HL-60/S4 treated with phorbol 12-myristate 13-acetate at 8.2 ng/mL for 4 days and 3 days (cell line): ENCODE data around the gene AMOTL1.

Experiments
- in situ Hi-C: fragments of 300-500 bp; cut with MboI; formaldehyde crosslinking; loops from 2 replicates; pipeline ENCODE4 v1.15.0; 2022; ENCODE audit warnings: low sequenced_read_pairs

The AMOTL1 gene

GRCh38 chr11:94740083-94741021 lies 27.8 kb upstream of the AMOTL1 start:
- in situ Hi-C loops, result no loop called here

GRCh38 chr11:94741022-94741679 lies 27.0 kb upstream of the AMOTL1 start:
- in situ Hi-C loops, result no loop called here

- in situ Hi-C loops, result no loop called here
Measured at GRCh38 chr11:94742665-94743064, 25.5 kb upstream of the AMOTL1 start.

GRCh38 chr11:94746721-94747120 lies 21.4 kb upstream of the AMOTL1 start:
- in situ Hi-C loops, result no loop called here

- in situ Hi-C loops, result no loop called here
Measured at GRCh38 chr11:94747146-94747545, 21.0 kb upstream of the AMOTL1 start.

GRCh38 chr11:94747601-94748041 lies 20.5 kb upstream of the AMOTL1 start:
- in situ Hi-C loops, result no loop called here

GRCh38 chr11:94749369-94749768 lies 18.8 kb upstream of the AMOTL1 start:
- in situ Hi-C loops, result no loop called here

- in situ Hi-C loops, result no loop called here
Measured at GRCh38 chr11:94750319-94751217, 17.6 kb upstream of the AMOTL1 start.

- in situ Hi-C loops, result no loop called here
Measured at GRCh38 chr11:94751218-94751609, 16.9 kb upstream of the AMOTL1 start.

GRCh38 chr11:94751786-94752185 lies 16.4 kb upstream of the AMOTL1 start:
- in situ Hi-C loops, result no loop called here

GRCh38 chr11:94753630-94754029 lies 14.5 kb upstream of the AMOTL1 start:
- in situ Hi-C loops, result no loop called here

GRCh38 chr11:94754335-94754734 lies 13.8 kb upstream of the AMOTL1 start:
- in situ Hi-C loops, result no loop called here

- in situ Hi-C loops, result no loop called here
Measured at GRCh38 chr11:94754819-94755218, 13.3 kb upstream of the AMOTL1 start.

GRCh38 chr11:94755494-94755893 lies 12.7 kb upstream of the AMOTL1 start:
- in situ Hi-C loops, result no loop called here

GRCh38 chr11:94757037-94757735 lies 11.0 kb upstream of the AMOTL1 start:
- in situ Hi-C loops, result no loop called here

- in situ Hi-C loops, result no loop called here
Measured at GRCh38 chr11:94758666-94759065, 9.5 kb upstream of the AMOTL1 start.

- in situ Hi-C loops, result no loop called here
Measured at GRCh38 chr11:94759522-94759921, 8.6 kb upstream of the AMOTL1 start.

GRCh38 chr11:94760296-94760695 lies 7.9 kb upstream of the AMOTL1 start:
- in situ Hi-C loops, result no loop called here

GRCh38 chr11:94762208-94762607 lies 5.9 kb upstream of the AMOTL1 start:
- in situ Hi-C loops, result no loop called here

GRCh38 chr11:94762995-94763394 lies 5.2 kb upstream of the AMOTL1 start:
- in situ Hi-C loops, result no loop called here
